ENCODE measurements around the gene LRRC14B.
"Not testable (repeated sequence)": the region's sequence is repeated elsewhere in the genome, so short reads cannot be mapped to it uniquely, and the experiment has no call there.

Gene LRRC14B

GRCh38 chr5:208449-209114 lies 17.3 kb downstream of the LRRC14B start:
- Histone ChIP-seq H3K4me1 (ENCODE audit: control insufficient read depth, low read length) (peaks cover 10% of the 10 kb centered on the region), H3K4me2 (ENCODE audit: low read length) (no peak overlapping the region), H3K27me3 (ENCODE audit: control insufficient read depth, low read length) (no peaks in the 10 kb centered on the region), H3K36me3 (ENCODE audit: control insufficient read depth, low read length) (peaks cover 43% of the 10 kb centered on the region), H3F3A (ENCODE audit: control insufficient read depth, insufficient read depth) (no peaks in the 10 kb centered on the region), H3K9me2 (replicated peaks; ENCODE audit: control insufficient read depth, low read length) (no peaks in the 10 kb centered on the region), H3K9me3 (ENCODE audit: control insufficient read depth, insufficient read depth, low read length) (no peaks in the 10 kb centered on the region), H4K20me1 (ENCODE audit: control insufficient read depth, insufficient read depth, low read depth, low read length) (peaks cover 12% of the 10 kb centered on the region), H3K79me2 (ENCODE audit: control insufficient read depth, low read length) (peaks cover 70% of the 10 kb centered on the region), H3K27ac (ENCODE audit: low read depth, low read length) (no peak overlapping the region), H3K4me3 (ENCODE audit: low read length) (no peak overlapping the region)
- TF ChIP-seq EZH2phosphoT487 (IDR thresholded peaks at IDR 0.05; ENCODE audit: borderline replicate concordance, low read length) = no peak
- TF ChIP-seq, protein P1, sequence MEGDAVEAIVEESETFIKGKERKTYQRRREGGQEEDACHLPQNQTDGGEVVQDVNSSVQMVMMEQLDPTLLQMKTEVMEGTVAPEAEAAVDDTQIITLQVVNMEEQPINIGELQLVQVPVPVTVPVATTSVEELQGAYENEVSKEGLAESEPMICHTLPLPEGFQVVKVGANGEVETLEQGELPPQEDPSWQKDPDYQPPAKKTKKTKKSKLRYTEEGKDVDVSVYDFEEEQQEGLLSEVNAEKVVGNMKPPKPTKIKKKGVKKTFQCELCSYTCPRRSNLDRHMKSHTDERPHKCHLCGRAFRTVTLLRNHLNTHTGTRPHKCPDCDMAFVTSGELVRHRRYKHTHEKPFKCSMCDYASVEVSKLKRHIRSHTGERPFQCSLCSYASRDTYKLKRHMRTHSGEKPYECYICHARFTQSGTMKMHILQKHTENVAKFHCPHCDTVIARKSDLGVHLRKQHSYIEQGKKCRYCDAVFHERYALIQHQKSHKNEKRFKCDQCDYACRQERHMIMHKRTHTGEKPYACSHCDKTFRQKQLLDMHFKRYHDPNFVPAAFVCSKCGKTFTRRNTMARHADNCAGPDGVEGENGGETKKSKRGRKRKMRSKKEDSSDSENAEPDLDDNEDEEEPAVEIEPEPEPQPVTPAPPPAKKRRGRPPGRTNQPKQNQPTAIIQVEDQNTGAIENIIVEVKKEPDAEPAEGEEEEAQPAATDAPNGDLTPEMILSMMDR (IDR thresholded peaks at IDR 0.05; ENCODE audit: low read depth, low read length, poor library complexity, severe bottlenecking) = no peak

DNA sequence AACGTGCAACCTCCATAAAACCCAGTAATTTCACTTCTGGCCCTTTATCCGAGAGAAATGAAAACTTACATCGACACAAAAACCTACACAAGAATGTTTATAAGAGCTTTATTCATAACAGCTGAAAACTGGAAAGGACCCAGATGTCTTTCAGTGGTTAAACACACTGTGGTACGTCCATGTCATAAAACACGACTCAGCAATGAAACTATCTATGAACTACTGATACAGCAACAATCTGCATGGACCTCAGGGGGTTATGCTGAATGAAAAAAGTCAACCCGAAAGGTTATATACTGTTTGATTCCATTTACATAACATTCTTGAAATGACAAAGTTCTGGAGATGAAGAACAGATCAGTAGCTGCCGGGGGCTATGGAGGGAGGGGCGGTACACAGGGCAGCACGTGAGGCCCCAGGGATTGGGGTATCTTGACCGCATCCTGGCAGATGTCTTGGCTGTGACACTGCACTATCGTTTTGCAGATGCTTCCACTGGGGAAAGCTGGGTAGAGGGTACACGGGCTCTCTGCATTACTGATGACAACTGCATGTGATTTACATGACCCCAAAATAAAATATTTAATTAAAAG lies 22.6 kb downstream of the LRRC14B start:
- Histone ChIP-seq H3K4me1 (ENCODE audit: control insufficient read depth, low read length) (peaks cover 27% of the 10 kb centered on the region), H3K9me2 (replicated peaks; ENCODE audit: control insufficient read depth, low read length) (no peaks in the 10 kb centered on the region), H3F3A (ENCODE audit: control insufficient read depth, insufficient read depth) (no peaks in the 10 kb centered on the region), H3K36me3 (ENCODE audit: control insufficient read depth, low read length) (peaks cover 25% of the 10 kb centered on the region), H3K4me3 (ENCODE audit: low read length) (no peak overlapping the region), H3K27ac (ENCODE audit: low read depth, low read length) (peak overlapping the region; percentile 6; the same call in 1 of the 2 replicates), H3K9me3 (ENCODE audit: control insufficient read depth, insufficient read depth, low read length) (no peaks in the 10 kb centered on the region), H3K79me2 (ENCODE audit: control insufficient read depth, low read length) (peaks cover 62% of the 10 kb centered on the region), H3K4me2 (ENCODE audit: low read length) (peak overlapping the region; percentile 30), H3K27me3 (ENCODE audit: control insufficient read depth, low read length) (no peaks in the 10 kb centered on the region), H4K20me1 (ENCODE audit: control insufficient read depth, insufficient read depth, low read depth, low read length) (peaks cover 5% of the 10 kb centered on the region; the same call in 1 of the 2 replicates)
- TF ChIP-seq, protein P1 (IDR thresholded peaks at IDR 0.05; ENCODE audit: low read depth, low read length, poor library complexity, severe bottlenecking) = no peak
- no peak for TF ChIP-seq EZH2phosphoT487 (IDR thresholded peaks at IDR 0.05; ENCODE audit: borderline replicate concordance, low read length)

DNA sequence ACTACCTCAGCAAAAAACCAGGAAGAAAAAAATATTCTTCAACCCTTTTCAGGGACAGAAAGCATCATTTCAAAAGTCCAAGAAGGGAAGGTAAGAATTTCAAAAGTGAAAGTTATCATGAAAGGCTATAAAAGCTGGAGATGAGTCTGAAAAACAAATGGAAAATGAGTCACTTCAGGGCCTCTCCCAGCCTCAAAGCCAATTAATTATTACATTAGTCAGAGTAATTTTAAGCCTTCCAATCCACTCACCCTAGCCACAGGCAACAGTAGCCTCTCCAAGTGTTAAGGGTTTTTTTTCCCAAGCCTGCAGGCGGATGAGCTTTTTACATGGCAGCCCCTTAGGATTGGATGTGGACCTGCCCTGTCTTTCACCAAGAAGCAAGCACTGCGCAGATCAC lies 24.0 kb downstream of the LRRC14B start:
- peak overlapping the region; percentile 53 for H3K4me2 ChIP-seq (ENCODE audit: low read length)
- 0 out of 2 replicates have a peak overlapping the region, but pooled peaks have one; percentile 18 for H3K27ac ChIP-seq (ENCODE audit: low read depth, low read length)
- H3K4me3 ChIP-seq (ENCODE audit: low read length) = peak overlapping the region; percentile 19; the same call in 1 of the 2 replicates
- H3K9me2 ChIP-seq (replicated peaks; ENCODE audit: control insufficient read depth, low read length); H3K27me3 ChIP-seq (ENCODE audit: control insufficient read depth, low read length); H3F3A ChIP-seq (ENCODE audit: control insufficient read depth, insufficient read depth); H4K20me1 ChIP-seq (ENCODE audit: control insufficient read depth, insufficient read depth, low read depth, low read length); H3K9me3 ChIP-seq (ENCODE audit: control insufficient read depth, insufficient read depth, low read length): not testable (repeated sequence)
- peaks cover 34% of the 10 kb centered on the region for H3K4me1 ChIP-seq (ENCODE audit: control insufficient read depth, low read length)
- H3K79me2 ChIP-seq (ENCODE audit: control insufficient read depth, low read length) = peaks cover 66% of the 10 kb centered on the region
- H3K36me3 ChIP-seq (ENCODE audit: control insufficient read depth, low read length) = peaks cover 32% of the 10 kb centered on the region

DNA sequence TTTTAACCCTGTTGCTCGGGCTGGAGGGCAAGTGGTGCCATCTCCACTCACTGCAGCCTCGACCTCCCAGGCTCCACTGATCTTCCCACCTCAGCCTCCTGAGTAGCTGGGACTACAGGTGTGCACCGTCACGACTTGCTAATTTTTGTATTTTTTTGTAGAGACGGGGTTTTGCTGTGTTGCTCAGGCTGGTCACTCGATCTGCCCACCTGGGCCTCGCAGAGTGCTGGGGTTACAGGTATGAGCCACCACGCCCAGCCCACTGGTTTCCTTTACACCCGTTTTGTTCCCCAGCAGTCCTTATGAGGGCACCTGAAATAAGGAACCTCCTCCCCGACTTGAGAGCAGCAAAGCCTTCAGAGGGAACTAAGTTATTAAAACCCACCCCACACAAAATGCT lies 24.8 kb downstream of the LRRC14B start:
- Histone ChIP-seq H3K36me3 (ENCODE audit: control insufficient read depth, low read length) (peaks cover 37% of the 10 kb centered on the region), H3K79me2 (ENCODE audit: control insufficient read depth, low read length) (peaks cover 71% of the 10 kb centered on the region), H3K4me2 (ENCODE audit: low read length) (peak overlapping the region; percentile 53), H4K20me1 (ENCODE audit: control insufficient read depth, insufficient read depth, low read depth, low read length) (peaks cover 15% of the 10 kb centered on the region), H3K4me1 (ENCODE audit: control insufficient read depth, low read length) (peaks cover 40% of the 10 kb centered on the region)
- not testable (repeated sequence) for H3K4me3 ChIP-seq (ENCODE audit: low read length); H3K9me2 ChIP-seq (replicated peaks; ENCODE audit: control insufficient read depth, low read length); H3K27ac ChIP-seq (ENCODE audit: low read depth, low read length); H3K9me3 ChIP-seq (ENCODE audit: control insufficient read depth, insufficient read depth, low read length); H3K27me3 ChIP-seq (ENCODE audit: control insufficient read depth, low read length); H3F3A ChIP-seq (ENCODE audit: control insufficient read depth, insufficient read depth)

Data from DOHH2 (cell line).